GM12873 (cell line): ENCODE data around the gene IRF2.

Experiments
- CTCF ChIP-seq: IDR thresholded peaks from 2 replicates; pipeline ENCODE4 v1.5.1; 2012; ENCODE audit warnings: low read depth, mild to moderate bottlenecking, moderate library complexity, low read length, control low read depth; ENCODE audit not compliant: insufficient read depth; ENCODE audit errors: missing control alignments

The IRF2 gene

GRCh38 chr4:184504385-184504784 lies 30.0 kb upstream of the IRF2 start:
- TF ChIP-seq CTCF = no peak

GRCh38 chr4:184503869-184504300 lies 29.5 kb upstream of the IRF2 start:
- TF ChIP-seq CTCF = no peak

GRCh38 chr4:184500748-184501589 lies 26.6 kb upstream of the IRF2 start:
- TF ChIP-seq CTCF = no peak

- no peak for TF ChIP-seq CTCF
Observed at GRCh38 chr4:184499996-184500395, 25.6 kb upstream of the IRF2 start.

GRCh38 chr4:184498598-184498997 lies 24.2 kb upstream of the IRF2 start:
- no peak for TF ChIP-seq CTCF

- no peak for TF ChIP-seq CTCF
Observed at GRCh38 chr4:184489771-184490170, 15.4 kb upstream of the IRF2 start.

- no peak for TF ChIP-seq CTCF
Observed at GRCh38 chr4:184487503-184487902, 13.2 kb upstream of the IRF2 start.
